Measurements from ENCODE around the gene NFKBIL1.

DNA sequence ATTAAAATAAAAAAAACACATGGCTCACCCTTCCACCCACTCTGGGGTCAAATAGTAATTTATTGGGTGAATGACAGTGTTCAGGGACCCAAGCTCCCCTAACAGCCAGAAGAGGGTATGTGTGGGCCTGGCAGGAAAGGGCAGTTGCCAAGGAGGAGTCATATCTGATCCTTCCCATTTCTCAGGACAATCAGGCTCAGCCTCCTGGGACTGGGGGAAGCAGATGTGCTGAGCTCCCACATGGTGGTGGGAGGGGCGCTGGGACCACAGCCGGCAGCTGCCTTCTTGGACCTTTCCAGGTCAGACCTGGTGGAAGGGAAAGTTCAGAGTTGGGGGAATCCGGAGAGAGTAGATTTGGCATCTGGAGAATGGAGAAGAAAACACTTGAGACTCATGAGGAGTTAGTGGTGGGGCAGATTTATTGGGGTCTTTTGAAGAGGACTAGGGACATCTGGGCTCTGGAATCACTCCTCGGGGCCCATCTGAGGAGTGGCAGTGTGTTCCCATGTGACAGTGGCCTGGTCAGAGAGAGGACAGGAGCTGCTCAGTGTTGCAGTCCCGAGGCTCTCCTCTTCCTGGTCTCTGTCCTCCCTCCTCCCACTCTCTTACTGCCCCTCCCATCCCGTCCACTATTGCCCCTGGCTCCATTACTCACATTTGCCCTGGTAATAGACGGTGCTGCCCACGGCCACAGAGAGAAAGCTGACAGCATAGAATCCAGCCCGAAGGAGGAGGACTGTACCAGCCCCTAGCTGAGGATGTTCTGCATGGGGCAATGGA lies 41.7 kb downstream of the NFKBIL1 start:
- TF ChIP-seq PAX5 (IDR thresholded peaks at IDR 0.05; ENCODE audit: insufficient read depth, low read length, severe bottlenecking): no peak
- TF ChIP-seq POLR2A (IDR thresholded peaks at IDR 0.05; ENCODE audit: low read depth, low read length): no peak
- TF ChIP-seq POLR2AphosphoS5 (IDR thresholded peaks at IDR 0.05; ENCODE audit: low read depth, low read length): no peak
- no peak for TF ChIP-seq SPI1 (IDR thresholded peaks at IDR 0.05; ENCODE audit: low read depth, low read length)
- no peak for TF ChIP-seq TAF1 (IDR thresholded peaks at IDR 0.05; ENCODE audit: low read depth, low read length)

Measured in GM12891 (cell line).